ENCODE measurements around the gene NR3C1.

- TF ChIP-seq EZH2 (IDR thresholded peaks at IDR 0.05; ENCODE audit: borderline replicate concordance, insufficient read depth, low read depth, low read length, poor library complexity, severe bottlenecking) (no peak), CTCF (IDR thresholded peaks at IDR 0.05) (no peak)
These were observed 172.8 kb downstream of the NR3C1 start for GRCh38 chr5:143230676-143230996.
